DND-41 (cell line): Measurements from ENCODE around the gene SIPA1.

Source experiments
- ATAC-seq: fragments of 200-7000 bp; cut with Tn5 transposase; 3 replicates; pipeline ENCODE4 v1.9.1; 2021; ENCODE audit warnings: low read depth; ENCODE audit not compliant: insufficient read depth
- DNase-seq: peaks from one replicate; pipeline ENCODE4 v3.0.0-alpha.2; 2020
- H2AFZ ChIP-seq: 2 replicates; pipeline ENCODE4 v1.6.0; 2012; ENCODE audit warnings: low read depth, low read length
- H3K27ac ChIP-seq: 2 replicates; pipeline ENCODE4 v1.5.1; 2012; ENCODE audit warnings: low read length, inconsistent platforms
- H3K27me3 ChIP-seq: fragments of 200-600 bp; sonication (generic); 2 replicates; pipeline ENCODE4 v1.6.0; 2012; ENCODE audit warnings: low read length, mild to moderate bottlenecking, inconsistent platforms; ENCODE audit not compliant: insufficient read depth, poor library complexity
- H3K36me3 ChIP-seq: 2 replicates; pipeline ENCODE4 v1.5.1; 2012; ENCODE audit warnings: low read length, inconsistent platforms; ENCODE audit not compliant: insufficient read depth
- H3K4me1 ChIP-seq: 2 replicates; pipeline ENCODE4 v1.5.1; 2012; ENCODE audit warnings: mild to moderate bottlenecking, low read length; ENCODE audit not compliant: insufficient read depth
- H3K4me2 ChIP-seq: 2 replicates; pipeline ENCODE4 v1.6.0; 2012; ENCODE audit warnings: mild to moderate bottlenecking, moderate library complexity, low read length, inconsistent platforms; ENCODE audit not compliant: insufficient read depth
- H3K4me3 ChIP-seq, 2 experiments: fragments of 200-600 bp in 1 of 2; shearing (Covaris generic) in 1 of 2; 2 replicates each; pipeline ENCODE4 v1.5.1; 2012 to 2016; ENCODE audit warnings: inconsistent platforms in 2 of 2, low read length in 2 of 2, mild to moderate bottlenecking in 2 of 2, low read depth in 1 of 2, moderate library complexity in 1 of 2
- H3K79me2 ChIP-seq: 2 replicates; pipeline ENCODE4 v1.6.0; 2012; ENCODE audit warnings: low read length, inconsistent platforms; ENCODE audit not compliant: insufficient read depth
- H3K9ac ChIP-seq: 2 replicates; pipeline ENCODE4 v1.6.0; 2012; ENCODE audit warnings: low read depth, mild to moderate bottlenecking, inconsistent platforms, low read length, moderate library complexity
- H3K9me3 ChIP-seq: 2 replicates; pipeline ENCODE4 v1.5.1; 2012; ENCODE audit warnings: low read length, moderate library complexity, mild to moderate bottlenecking, inconsistent platforms; ENCODE audit not compliant: insufficient read depth, severe bottlenecking
- H4K20me1 ChIP-seq: 2 replicates; pipeline ENCODE4 v1.6.0; 2012; ENCODE audit warnings: low read length; ENCODE audit not compliant: insufficient read depth
- EZH2 ChIP-seq: IDR thresholded peaks from 3 replicates; pipeline ENCODE4 v1.6.1; 2012; ENCODE audit warnings: borderline replicate concordance, low read depth, mild to moderate bottlenecking, moderate library complexity, low read length, inconsistent platforms; ENCODE audit not compliant: severe bottlenecking
- TF ChIP-seq, protein P1 (sequence below): IDR thresholded peaks from 2 replicates; pipeline ENCODE4 v1.5.1; 2012; ENCODE audit warnings: borderline replicate concordance, low read length, moderate library complexity, mild to moderate bottlenecking; ENCODE audit not compliant: poor library complexity, severe bottlenecking; ENCODE audit errors: extremely low read depth

The SIPA1 gene

DNA sequence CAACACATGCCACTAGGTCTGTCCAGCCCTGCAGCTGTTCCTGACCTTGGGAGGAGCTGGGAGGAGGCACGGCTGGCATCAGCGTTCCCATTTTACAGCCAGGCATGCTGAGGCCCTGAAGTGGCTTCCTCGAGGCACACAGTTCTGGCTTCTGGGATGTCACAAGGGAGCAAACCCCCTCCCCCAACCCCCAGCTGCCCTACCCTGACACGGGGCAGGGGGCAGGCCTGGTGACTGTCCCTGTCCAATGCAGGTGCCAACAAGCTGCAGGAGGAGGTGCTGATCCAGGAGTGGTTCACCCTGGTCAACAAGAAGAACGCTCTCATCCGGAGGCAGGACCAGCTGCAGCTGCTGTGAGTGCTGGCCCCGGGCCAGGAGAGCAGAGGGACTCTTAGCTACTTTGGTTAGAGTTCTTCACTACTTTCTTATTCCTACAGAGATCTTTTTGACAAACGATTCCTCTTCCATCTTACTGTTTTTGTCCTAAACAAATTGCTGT, 47.6 kb upstream of the SIPA1 start:
- H3K4me3 ChIP-seq: no peak overlapping the region
- H3K27me3 ChIP-seq: no peaks in the 10 kb centered on the region
- no peak overlapping the region for H3K27ac ChIP-seq
- H3K9me3 ChIP-seq: no peaks in the 10 kb centered on the region
- ATAC-seq (no peak), DNase-seq (no peak)
- H4K20me1 ChIP-seq: peaks cover 4% of the 10 kb centered on the region
- no peak overlapping the region for H2AFZ ChIP-seq
- no peaks in the 10 kb centered on the region for H3K4me1 ChIP-seq
- H3K79me2 ChIP-seq: no peaks in the 10 kb centered on the region
- H3K36me3 ChIP-seq: peaks cover 51% of the 10 kb centered on the region
- TF ChIP-seq, protein P1, sequence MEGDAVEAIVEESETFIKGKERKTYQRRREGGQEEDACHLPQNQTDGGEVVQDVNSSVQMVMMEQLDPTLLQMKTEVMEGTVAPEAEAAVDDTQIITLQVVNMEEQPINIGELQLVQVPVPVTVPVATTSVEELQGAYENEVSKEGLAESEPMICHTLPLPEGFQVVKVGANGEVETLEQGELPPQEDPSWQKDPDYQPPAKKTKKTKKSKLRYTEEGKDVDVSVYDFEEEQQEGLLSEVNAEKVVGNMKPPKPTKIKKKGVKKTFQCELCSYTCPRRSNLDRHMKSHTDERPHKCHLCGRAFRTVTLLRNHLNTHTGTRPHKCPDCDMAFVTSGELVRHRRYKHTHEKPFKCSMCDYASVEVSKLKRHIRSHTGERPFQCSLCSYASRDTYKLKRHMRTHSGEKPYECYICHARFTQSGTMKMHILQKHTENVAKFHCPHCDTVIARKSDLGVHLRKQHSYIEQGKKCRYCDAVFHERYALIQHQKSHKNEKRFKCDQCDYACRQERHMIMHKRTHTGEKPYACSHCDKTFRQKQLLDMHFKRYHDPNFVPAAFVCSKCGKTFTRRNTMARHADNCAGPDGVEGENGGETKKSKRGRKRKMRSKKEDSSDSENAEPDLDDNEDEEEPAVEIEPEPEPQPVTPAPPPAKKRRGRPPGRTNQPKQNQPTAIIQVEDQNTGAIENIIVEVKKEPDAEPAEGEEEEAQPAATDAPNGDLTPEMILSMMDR: no peak
- no peak for TF ChIP-seq EZH2
- no peak overlapping the region for H3K4me2 ChIP-seq
- no peak overlapping the region for H3K9ac ChIP-seq

DNA sequence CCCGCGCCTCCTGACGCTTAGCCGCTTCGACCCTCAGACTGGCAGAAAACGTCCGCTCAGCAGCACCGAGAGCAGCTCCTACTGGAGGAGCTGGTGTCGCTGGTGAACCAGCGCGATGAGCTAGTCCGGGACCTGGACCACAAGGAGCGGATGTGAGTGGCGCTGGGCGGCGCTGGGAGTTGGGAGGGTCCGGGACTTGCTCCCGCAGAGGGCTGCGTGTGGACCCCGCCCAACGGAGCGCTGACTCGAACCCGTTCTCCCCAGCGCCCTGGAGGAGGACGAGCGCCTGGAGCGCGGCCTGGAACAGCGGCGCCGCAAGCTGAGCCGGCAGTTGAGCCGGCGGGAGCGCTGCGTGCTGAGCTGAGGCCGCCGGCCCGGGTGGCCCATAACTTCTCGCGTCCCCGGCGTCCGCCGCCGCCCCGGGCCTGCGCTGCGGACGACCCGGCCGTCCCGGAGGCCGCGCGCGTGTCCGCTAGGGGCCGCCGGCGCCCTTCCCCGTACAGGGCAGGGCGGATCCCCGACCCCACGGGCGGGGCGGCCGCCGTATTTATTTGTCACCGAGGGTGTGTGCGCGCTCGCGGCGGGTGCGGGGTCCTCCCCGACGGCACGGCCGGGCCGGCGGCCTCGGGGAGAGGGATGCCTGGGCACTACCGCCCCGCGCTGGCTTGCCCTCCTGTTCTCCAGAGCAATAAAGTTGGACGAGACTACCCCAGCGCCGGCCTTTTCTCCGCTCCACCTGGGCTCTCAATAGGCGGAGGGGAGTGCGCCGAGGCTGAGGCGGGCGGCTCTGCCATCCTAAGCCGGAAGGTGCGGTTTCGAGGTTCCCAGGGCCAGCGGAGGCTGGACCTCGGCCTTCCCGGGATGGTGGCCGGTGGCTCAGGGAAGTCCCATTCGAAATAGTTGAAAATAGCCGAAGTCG, 45.7 kb upstream of the SIPA1 start:
- DNase-seq (no peak), ATAC-seq (no peak)
- H2AFZ ChIP-seq: no peak overlapping the region
- H3K79me2 ChIP-seq: no peaks in the 10 kb centered on the region
- H3K9me3 ChIP-seq: no peaks in the 10 kb centered on the region
- H3K4me1 ChIP-seq: no peaks in the 10 kb centered on the region
- H3K27ac ChIP-seq: no peak overlapping the region
- H3K4me2 ChIP-seq: no peak overlapping the region
- H3K27me3 ChIP-seq: no peaks in the 10 kb centered on the region
- no peak overlapping the region for H3K9ac ChIP-seq
- TF ChIP-seq, protein P1: no peak
- no peak for TF ChIP-seq EZH2
- no peak overlapping the region for H3K4me3 ChIP-seq
- peaks cover 4% of the 10 kb centered on the region for H4K20me1 ChIP-seq
- peaks cover 42% of the 10 kb centered on the region for H3K36me3 ChIP-seq

DNA sequence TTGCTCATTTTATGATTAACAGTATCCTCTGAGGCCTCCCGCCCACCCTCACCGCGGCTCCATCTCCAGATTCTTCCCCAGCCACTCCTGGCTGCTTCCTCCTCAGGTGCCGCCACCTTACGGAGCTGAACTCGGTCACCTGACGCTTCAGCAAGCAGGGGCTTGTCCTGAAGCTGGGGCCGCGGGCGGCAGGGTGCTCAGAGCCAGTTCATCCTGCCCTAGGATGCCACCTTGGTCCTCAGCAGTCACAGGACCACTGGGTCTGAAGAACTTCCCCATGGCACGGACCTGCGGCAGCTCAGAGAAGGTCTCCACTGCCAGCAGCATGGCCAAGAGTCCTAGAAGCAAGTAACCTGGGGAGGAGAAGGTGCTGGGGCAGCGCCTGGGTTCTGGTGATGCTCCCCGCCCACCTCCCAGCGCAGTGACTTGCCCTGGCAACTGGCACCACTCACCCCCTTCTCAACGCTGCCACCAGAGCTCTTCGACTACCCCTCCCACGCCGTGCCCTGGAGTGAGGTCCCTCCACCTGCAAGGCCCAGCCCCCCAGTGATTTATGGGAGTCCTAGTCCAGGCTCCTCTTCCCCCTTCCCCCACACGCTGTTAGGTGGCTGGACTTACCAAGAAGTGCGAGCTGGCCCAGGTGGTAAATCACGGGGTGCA, 44.9 kb upstream of the SIPA1 start:
- no peak for TF ChIP-seq EZH2
- TF ChIP-seq, protein P1: no peak
- Histone ChIP-seq H3K27me3 (no peaks in the 10 kb centered on the region), H3K4me2 (no peak overlapping the region), H4K20me1 (no peaks in the 10 kb centered on the region; the same call in none of the 2 replicates), H3K4me3 (no peak overlapping the region), H3K27ac (no peak overlapping the region), H3K9me3 (no peaks in the 10 kb centered on the region), H2AFZ (no peak overlapping the region), H3K9ac (no peak overlapping the region), H3K79me2 (no peaks in the 10 kb centered on the region), H3K36me3 (peaks cover 40% of the 10 kb centered on the region), H3K4me1 (no peaks in the 10 kb centered on the region)
- ATAC-seq (no peak), DNase-seq (no peak)
